H1 (cell line): ENCODE data around the gene ZNF407.
"Not testable (repeated sequence)": the region's sequence is repeated elsewhere in the genome, so short reads cannot be mapped to it uniquely, and the experiment has no call there.

Source experiments
- CHD2 ChIP-seq: IDR thresholded peaks from 2 replicates; pipeline ENCODE4 v1.6.1; 2012; ENCODE audit warnings: low read length, improper control_type of control experiment
- CREB1 ChIP-seq: IDR thresholded peaks from 2 replicates; pipeline ENCODE4 v1.6.1; 2012; ENCODE audit warnings: inconsistent platforms
- EZH2 ChIP-seq: fragments of 200-600 bp; sonication (generic); IDR thresholded peaks from 2 replicates; pipeline ENCODE4 v1.7.1; 2012; ENCODE audit warnings: low read depth, mild to moderate bottlenecking, moderate library complexity, low read length, inconsistent platforms; ENCODE audit not compliant: severe bottlenecking
- JUN ChIP-seq: IDR thresholded peaks from 2 replicates; pipeline ENCODE4 v1.6.1; 2011; ENCODE audit warnings: low read depth, mild to moderate bottlenecking, improper control_type of control experiment, low read length
- JUND ChIP-seq: IDR thresholded peaks from 2 replicates; pipeline ENCODE4 v1.6.1; 2011; ENCODE audit warnings: mild to moderate bottlenecking, improper control_type of control experiment, low read length
- KDM1A ChIP-seq: fragments of 200-600, 300-600 bp; sonication (generic); IDR thresholded peaks from 2 replicates; pipeline ENCODE4 v1.7.1; 2016; ENCODE audit warnings: mild to moderate bottlenecking, low read length, borderline replicate concordance
- NRF1 ChIP-seq: IDR thresholded peaks from 2 replicates; pipeline ENCODE4 v1.6.1; 2011; ENCODE audit warnings: mild to moderate bottlenecking, low read depth, low read length, improper control_type of control experiment
- POLR2A ChIP-seq, 2 experiments: IDR thresholded peaks; 1 replicate in 1 of 2; 2 replicates in 1 of 2; pipeline ENCODE4 v1.6.1; 2011; ENCODE audit warnings: low read depth in 2 of 2, low read length in 2 of 2, mild to moderate bottlenecking in 2 of 2; ENCODE audit errors: control extremely low read depth in 1 of 2
- POLR2AphosphoS5 ChIP-seq: IDR thresholded peaks from 2 replicates; pipeline ENCODE4 v1.6.1; 2011; ENCODE audit warnings: low read depth, low read length
- POU5F1 ChIP-seq: IDR thresholded peaks from 2 replicates; pipeline ENCODE4 v1.6.1; 2011; ENCODE audit warnings: low read depth, mild to moderate bottlenecking, low read length, moderate library complexity
- RAD21 ChIP-seq, 2 experiments: IDR thresholded peaks in 1 of 2; conservative IDR thresholded peaks in 1 of 2; 2 replicates each; pipeline ENCODE4 v1.6.1; 2011; ENCODE audit warnings: low read depth in 2 of 2, low read length in 2 of 2, improper control_type of control experiment in 1 of 2, inconsistent platforms in 1 of 2, mild to moderate bottlenecking in 1 of 2, moderate library complexity in 1 of 2
- YY1 ChIP-seq: IDR thresholded peaks from 2 replicates; pipeline ENCODE4 v1.6.1; 2011; ENCODE audit warnings: low read depth, mild to moderate bottlenecking, low read length
- TF ChIP-seq, protein P1 (sequence below): IDR thresholded peaks from 2 replicates; pipeline ENCODE4 v1.6.1; 2011; ENCODE audit warnings: low read depth, mild to moderate bottlenecking, low read length; ENCODE audit not compliant: insufficient read depth
- TF ChIP-seq, protein P2 (sequence below), 3 experiments: IDR thresholded peaks; 1 replicate in 2 of 3; 2 replicates in 1 of 3; pipeline versions ENCODE4 v1.5.1 to v1.6.1; 2011; ENCODE audit warnings: low read length in 3 of 3, mild to moderate bottlenecking in 3 of 3, inconsistent platforms in 2 of 3, low read depth in 1 of 3, moderate library complexity in 1 of 3; ENCODE audit not compliant: insufficient read depth in 1 of 3; ENCODE audit errors: control extremely low read depth in 1 of 3

DNA sequence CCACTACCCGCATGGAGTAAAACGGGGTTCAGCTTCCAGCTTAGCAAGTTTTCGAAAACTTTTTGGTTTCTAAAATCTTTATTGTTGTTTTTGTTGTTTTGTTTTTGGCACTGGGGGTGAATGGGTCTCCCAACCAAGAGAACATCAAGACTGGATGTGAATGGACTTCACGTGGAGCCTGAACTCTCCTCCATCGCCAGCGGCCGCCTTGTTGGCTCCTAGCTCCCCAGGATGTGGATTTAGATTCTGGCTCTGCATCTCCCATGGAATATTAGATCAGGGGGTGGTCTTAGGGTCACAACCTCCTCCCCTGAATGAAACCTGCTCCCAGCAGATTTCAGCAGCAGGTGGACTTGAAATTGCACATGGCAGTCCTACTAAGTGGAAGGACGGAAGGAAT is 488.0 kb downstream of the ZNF407 start:
- TF ChIP-seq, protein P1, sequence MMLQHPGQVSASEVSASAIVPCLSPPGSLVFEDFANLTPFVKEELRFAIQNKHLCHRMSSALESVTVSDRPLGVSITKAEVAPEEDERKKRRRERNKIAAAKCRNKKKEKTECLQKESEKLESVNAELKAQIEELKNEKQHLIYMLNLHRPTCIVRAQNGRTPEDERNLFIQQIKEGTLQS = not testable (repeated sequence)
- not testable (repeated sequence) for TF ChIP-seq RAD21 (IDR thresholded peaks at IDR 0.05 in 1 of 2, conservative IDR thresholded peaks at IDR 0.05 in 1 of 2; ENCODE audit: low read depth in 2 of 2, low read length in 2 of 2); POLR2A (IDR thresholded peaks at IDR 0.05; ENCODE audit: control extremely low read depth in 1 of 2, low read depth in 2 of 2, low read length in 2 of 2); JUN; CHD2; JUND; POLR2AphosphoS5; YY1; POU5F1; KDM1A; NRF1; CREB1; EZH2
- TF ChIP-seq, protein P2, sequence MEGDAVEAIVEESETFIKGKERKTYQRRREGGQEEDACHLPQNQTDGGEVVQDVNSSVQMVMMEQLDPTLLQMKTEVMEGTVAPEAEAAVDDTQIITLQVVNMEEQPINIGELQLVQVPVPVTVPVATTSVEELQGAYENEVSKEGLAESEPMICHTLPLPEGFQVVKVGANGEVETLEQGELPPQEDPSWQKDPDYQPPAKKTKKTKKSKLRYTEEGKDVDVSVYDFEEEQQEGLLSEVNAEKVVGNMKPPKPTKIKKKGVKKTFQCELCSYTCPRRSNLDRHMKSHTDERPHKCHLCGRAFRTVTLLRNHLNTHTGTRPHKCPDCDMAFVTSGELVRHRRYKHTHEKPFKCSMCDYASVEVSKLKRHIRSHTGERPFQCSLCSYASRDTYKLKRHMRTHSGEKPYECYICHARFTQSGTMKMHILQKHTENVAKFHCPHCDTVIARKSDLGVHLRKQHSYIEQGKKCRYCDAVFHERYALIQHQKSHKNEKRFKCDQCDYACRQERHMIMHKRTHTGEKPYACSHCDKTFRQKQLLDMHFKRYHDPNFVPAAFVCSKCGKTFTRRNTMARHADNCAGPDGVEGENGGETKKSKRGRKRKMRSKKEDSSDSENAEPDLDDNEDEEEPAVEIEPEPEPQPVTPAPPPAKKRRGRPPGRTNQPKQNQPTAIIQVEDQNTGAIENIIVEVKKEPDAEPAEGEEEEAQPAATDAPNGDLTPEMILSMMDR (IDR thresholded peaks at IDR 0.05; ENCODE audit: control extremely low read depth in 1 of 3, insufficient read depth in 1 of 3, low read depth in 1 of 3, low read length in 3 of 3) = not testable (repeated sequence)
